GM06990 (cell line): ENCODE measurements around the gene SZT2.

Experiments used
- DNase-seq: peaks from one replicate; pipeline ENCODE4 v3.0.0-alpha.2; 2011; ENCODE audit not compliant: insufficient read length; ENCODE audit errors: extremely low read depth
- H3K27me3 ChIP-seq: replicated peaks from 2 replicates; pipeline ENCODE4 v1.6.0; 2011; ENCODE audit warnings: low read length; ENCODE audit not compliant: control insufficient read depth, insufficient read depth
- H3K36me3 ChIP-seq: 2 replicates; pipeline ENCODE4 v1.5.1; 2011; ENCODE audit warnings: low read length; ENCODE audit not compliant: control insufficient read depth, insufficient read depth
- H3K4me3 ChIP-seq: replicated peaks from 2 replicates; pipeline ENCODE4 v1.5.1; 2011; ENCODE audit warnings: low read depth, mild to moderate bottlenecking, control low read depth, low read length
- TF ChIP-seq, protein P1 (sequence below): IDR thresholded peaks from 2 replicates; pipeline ENCODE4 v1.5.1; 2011; ENCODE audit warnings: low read length, control low read depth, mild to moderate bottlenecking, inconsistent platforms; ENCODE audit not compliant: insufficient read depth, poor library complexity, severe bottlenecking

SZT2 gene

DNA sequence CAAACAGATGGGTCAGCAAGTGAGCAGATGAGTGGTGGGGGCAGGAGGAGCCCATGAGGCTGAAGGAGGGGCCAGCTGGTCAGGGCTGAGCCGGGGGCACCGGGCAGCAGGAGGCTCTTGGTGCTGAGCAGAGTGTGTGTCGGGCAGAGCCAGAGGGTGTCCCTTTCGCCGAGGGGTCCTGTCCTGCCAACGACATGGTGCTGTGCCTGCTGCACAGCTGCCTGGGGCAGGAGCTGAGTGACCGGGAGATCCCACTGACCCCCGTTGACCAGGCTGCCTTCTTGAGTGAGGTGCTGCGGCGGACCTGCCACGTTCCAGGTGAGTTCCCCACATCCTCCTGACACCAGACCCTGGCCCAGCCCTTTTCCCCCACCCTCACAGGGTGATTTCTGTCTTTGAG, 36.5 kb downstream of the SZT2 start:
- Histone ChIP-seq H3K27me3 (no peaks in the 10 kb centered on the region), H3K4me3 (no peak overlapping the region), H3K36me3 (peaks cover 66% of the 10 kb centered on the region)
- DNase-seq, result no peak
- TF ChIP-seq, protein P1, sequence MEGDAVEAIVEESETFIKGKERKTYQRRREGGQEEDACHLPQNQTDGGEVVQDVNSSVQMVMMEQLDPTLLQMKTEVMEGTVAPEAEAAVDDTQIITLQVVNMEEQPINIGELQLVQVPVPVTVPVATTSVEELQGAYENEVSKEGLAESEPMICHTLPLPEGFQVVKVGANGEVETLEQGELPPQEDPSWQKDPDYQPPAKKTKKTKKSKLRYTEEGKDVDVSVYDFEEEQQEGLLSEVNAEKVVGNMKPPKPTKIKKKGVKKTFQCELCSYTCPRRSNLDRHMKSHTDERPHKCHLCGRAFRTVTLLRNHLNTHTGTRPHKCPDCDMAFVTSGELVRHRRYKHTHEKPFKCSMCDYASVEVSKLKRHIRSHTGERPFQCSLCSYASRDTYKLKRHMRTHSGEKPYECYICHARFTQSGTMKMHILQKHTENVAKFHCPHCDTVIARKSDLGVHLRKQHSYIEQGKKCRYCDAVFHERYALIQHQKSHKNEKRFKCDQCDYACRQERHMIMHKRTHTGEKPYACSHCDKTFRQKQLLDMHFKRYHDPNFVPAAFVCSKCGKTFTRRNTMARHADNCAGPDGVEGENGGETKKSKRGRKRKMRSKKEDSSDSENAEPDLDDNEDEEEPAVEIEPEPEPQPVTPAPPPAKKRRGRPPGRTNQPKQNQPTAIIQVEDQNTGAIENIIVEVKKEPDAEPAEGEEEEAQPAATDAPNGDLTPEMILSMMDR, result no peak

DNA sequence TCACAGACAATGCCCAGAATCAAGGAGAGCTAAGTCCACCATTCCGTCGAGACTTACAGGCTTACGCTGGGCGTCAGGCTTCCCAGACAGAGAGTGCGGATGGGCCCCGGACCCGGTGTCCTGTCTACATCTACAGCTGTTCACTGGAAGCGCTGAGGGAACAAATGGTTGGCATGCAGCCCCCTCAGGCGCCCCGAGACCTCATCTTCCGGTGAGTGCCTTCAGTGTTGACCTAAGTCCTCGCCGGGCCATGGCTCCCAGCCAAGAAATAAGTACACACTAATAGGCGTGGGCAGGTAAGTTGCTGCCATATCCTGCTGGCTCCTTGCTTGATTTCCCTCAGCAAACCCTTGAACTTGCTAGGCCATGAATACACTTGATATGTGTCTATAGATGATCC, 37.8 kb downstream of the SZT2 start:
- TF ChIP-seq, protein P1, result no peak
- H3K36me3 ChIP-seq, result peaks cover 61% of the 10 kb centered on the region
- H3K27me3 ChIP-seq, result no peaks in the 10 kb centered on the region
- H3K4me3 ChIP-seq, result no peak overlapping the region
- no peak for DNase-seq

DNA sequence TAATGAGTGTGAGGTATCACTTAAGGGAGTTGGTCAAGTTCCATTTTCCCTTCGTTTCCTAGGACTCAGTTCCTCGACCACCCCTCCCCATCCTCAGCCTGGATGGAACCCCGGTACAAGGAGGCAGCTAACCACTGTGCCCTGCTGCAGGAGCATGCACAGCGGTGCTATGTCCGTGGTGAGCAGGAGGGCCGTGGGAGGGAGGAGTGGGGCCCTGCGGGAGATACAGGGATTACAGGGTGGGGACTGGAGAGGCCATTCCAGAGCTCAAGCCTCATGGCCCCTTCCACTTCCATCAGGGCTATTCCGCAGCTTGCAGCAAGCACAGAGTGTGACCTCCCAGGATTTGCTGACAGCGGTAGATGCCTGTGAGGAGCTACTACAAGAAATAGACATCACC, 38.2 kb downstream of the SZT2 start:
- TF ChIP-seq, protein P1, result no peak
- Histone ChIP-seq H3K4me3 (no peak overlapping the region), H3K27me3 (no peaks in the 10 kb centered on the region), H3K36me3 (peaks cover 61% of the 10 kb centered on the region)
- no peak for DNase-seq

DNA sequence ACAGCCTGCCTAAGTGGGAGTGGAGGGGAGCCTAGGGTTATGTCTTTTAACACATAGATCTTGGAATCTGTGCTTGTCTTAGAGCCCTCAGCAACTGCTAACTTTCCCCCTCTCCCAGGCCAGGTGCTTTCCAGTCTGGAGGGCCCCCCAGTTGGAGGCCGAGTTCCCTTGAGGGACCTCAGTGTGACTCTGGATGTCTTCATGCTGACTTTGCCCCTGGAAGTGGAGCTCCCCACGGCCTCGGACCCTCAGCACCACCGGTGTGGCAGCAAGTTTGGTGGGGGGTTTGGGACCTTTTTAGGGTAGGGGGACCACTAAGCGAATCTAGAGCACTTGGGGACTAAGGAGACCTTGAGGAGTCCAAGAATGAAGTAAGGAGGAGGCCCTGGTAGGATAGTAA, 41.1 kb downstream of the SZT2 start:
- TF ChIP-seq, protein P1, result no peak
- DNase-seq, result no peak
- H3K36me3 ChIP-seq, result peaks cover 54% of the 10 kb centered on the region
- no peaks in the 10 kb centered on the region for H3K27me3 ChIP-seq
- H3K4me3 ChIP-seq, result no peak overlapping the region

DNA sequence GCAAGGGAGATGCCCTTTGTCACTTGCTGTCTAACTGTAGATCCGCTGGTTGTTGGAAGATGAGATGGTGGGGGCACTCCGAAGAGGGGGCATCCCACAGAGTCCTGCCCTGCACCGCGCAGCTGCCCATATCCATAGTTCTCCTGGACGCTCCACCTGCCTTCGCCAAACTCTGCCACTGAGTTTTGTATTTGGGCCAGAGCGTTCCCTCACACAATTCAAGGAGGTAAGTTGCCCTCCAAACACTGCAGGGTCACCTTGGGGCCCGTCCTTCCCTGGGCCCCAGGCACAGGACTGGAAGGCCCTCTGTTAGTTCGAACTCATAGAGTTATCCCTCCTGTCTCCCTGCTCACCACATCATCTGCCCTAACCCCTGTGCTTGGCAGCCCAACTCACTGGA, 42.0 kb downstream of the SZT2 start:
- Histone ChIP-seq H3K36me3 (peaks cover 49% of the 10 kb centered on the region), H3K4me3 (no peak overlapping the region), H3K27me3 (no peaks in the 10 kb centered on the region)
- DNase-seq, result no peak
- TF ChIP-seq, protein P1, result no peak

DNA sequence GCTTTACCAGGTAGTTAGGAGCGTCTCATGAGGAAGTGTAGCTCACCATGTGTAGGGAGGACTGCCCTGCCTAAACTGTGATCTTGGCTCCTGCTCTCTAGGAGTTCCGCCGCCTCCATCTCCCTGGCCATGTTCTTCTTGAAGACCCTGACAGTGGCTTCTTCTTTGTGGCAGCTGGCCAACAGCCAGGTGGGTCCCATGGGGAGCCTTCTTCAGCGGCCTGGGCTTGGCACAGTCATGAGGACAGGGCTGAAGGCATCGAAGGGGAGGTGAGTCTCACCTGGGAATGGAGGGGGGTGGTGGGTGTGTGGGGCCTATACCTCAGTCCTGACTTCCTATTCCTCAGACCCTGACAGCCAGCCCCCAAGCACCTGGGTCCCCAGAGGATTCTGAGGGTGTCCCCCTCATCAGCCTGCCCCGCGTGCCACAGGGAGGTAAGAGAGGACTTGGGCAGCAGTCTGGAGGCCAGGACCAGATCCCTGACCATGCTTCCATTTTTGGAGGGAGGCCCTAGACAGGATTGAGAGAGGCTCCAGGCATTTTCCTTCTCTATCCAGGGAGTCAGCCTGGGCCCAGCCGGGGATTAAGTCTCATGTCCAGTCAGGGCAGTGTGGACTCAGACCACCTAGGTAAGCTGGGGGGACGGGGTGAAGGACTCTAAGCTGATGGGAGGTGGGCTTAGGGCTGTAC, 42.6 kb downstream of the SZT2 start:
- DNase-seq, result no peak
- Histone ChIP-seq H3K36me3 (peaks cover 49% of the 10 kb centered on the region), H3K27me3 (no peaks in the 10 kb centered on the region), H3K4me3 (no peak overlapping the region)
- TF ChIP-seq, protein P1, result no peak
